HepG2 (cell line): Measurements from ENCODE around the gene EIF6. TPM values are rescaled to one million over a fixed set of nuclear protein-coding genes. Genes with fewer than 3 reads are reported as not detected.

Source experiments
- ATF6 ChIP-seq: sonication (generic); formaldehyde crosslinking; conservative IDR thresholded peaks from 2 replicates; pipeline ENCODE4 v1.4.0; 2020; ENCODE audit warnings: missing genetic modification reagents
- ELF1 ChIP-seq: sonication (generic); formaldehyde crosslinking; IDR thresholded peaks from 2 replicates; pipeline ENCODE4 v1.4.0; 2020; ENCODE audit warnings: missing genetic modification reagents
- FUBP1 ChIP-seq: sonication (generic); formaldehyde crosslinking; IDR thresholded peaks from 2 replicates; pipeline ENCODE4 v1.5.1; 2020; ENCODE audit warnings: missing genetic modification reagents, mild to moderate bottlenecking, borderline replicate concordance
- MAFG ChIP-seq: sonication (generic); formaldehyde crosslinking; IDR thresholded peaks from 2 replicates; pipeline ENCODE4 v1.5.1; 2020; ENCODE audit warnings: mild to moderate bottlenecking, missing genetic modification reagents
- ONECUT2 ChIP-seq: sonication (generic); formaldehyde crosslinking; IDR thresholded peaks from 2 replicates; pipeline ENCODE4 v1.4.0; 2020; ENCODE audit warnings: missing genetic modification reagents
- RAD21 ChIP-seq: fragments of 450-650 bp; formaldehyde crosslinking; IDR thresholded peaks from 2 replicates; pipeline ENCODE4 v1.5.0; 2020; ENCODE audit warnings: mild to moderate bottlenecking
- RBM39 ChIP-seq: fragments of 200-400 bp; formaldehyde crosslinking; IDR thresholded peaks from one replicate; pipeline ENCODE4 v1.6.1; 2018; ENCODE audit warnings: antibody characterized with exemption, mild to moderate bottlenecking, low read depth, low read length; ENCODE audit not compliant: poor library complexity, severe bottlenecking
- SIX4 ChIP-seq: sonication (generic); formaldehyde crosslinking; IDR thresholded peaks from 2 replicates; pipeline ENCODE4 v1.4.0; 2020; ENCODE audit warnings: missing genetic modification reagents
- SKIL ChIP-seq: sonication (generic); formaldehyde crosslinking; IDR thresholded peaks from 2 replicates; pipeline ENCODE4 v1.8.0; 2022; ENCODE audit warnings: missing genetic modification reagents, mild to moderate bottlenecking, moderate library complexity, borderline replicate concordance
- ZBTB1 ChIP-seq: sonication (generic); formaldehyde crosslinking; IDR thresholded peaks from 2 replicates; pipeline ENCODE4 v1.4.0; 2020; ENCODE audit warnings: missing genetic modification reagents, borderline replicate concordance
- ZKSCAN1 ChIP-seq: fragments of 150-350 bp; IDR thresholded peaks from 2 replicates; pipeline ENCODE4 v1.6.1; 2014; ENCODE audit warnings: low read length
- ZNF18 ChIP-seq: sonication (generic); formaldehyde crosslinking; IDR thresholded peaks from 2 replicates; pipeline ENCODE4 v1.8.0; 2022; ENCODE audit warnings: mild to moderate bottlenecking, missing genetic modification reagents; ENCODE audit not compliant: insufficient replicate concordance
- ZNF383 ChIP-seq: sonication (generic); formaldehyde crosslinking; IDR thresholded peaks from 2 replicates; pipeline ENCODE4 v1.4.0; 2020; ENCODE audit warnings: missing genetic modification reagents, mild to moderate bottlenecking, borderline replicate concordance
- ZNF572 ChIP-seq: sonication (generic); formaldehyde crosslinking; IDR thresholded peaks from 2 replicates; pipeline ENCODE4 v1.5.1; 2020; ENCODE audit warnings: mild to moderate bottlenecking, missing genetic modification reagents
- ZNF574 ChIP-seq: sonication (generic); formaldehyde crosslinking; IDR thresholded peaks from 2 replicates; pipeline ENCODE4 v1.4.0; 2020; ENCODE audit warnings: missing genetic modification reagents
- ZNF629 ChIP-seq: sonication (generic); formaldehyde crosslinking; conservative IDR thresholded peaks from 2 replicates; pipeline ENCODE4 v1.5.0; 2020; ENCODE audit warnings: missing genetic modification reagents
- ZNF775 ChIP-seq: sonication (generic); formaldehyde crosslinking; IDR thresholded peaks from 2 replicates; pipeline ENCODE4 v1.4.0; 2020; ENCODE audit warnings: missing genetic modification reagents, mild to moderate bottlenecking, moderate library complexity, borderline replicate concordance
- polyA plus RNA-seq, 8 experiments: library from polyadenylated mRNA; depleted of rRNA in 3 of 8; stranded (reverse) in 7 of 8; unstranded in 1 of 8; fragments of >200 nt; fragmentation: Illumina TruSeq in 4 of 8; extraction: Trizol in 4 of 8; gene quantifications; 2 replicates each; pipeline versions ENCODE4 v1.2.1 to v1.2.3, GENCODE V29; 2011 to 2016; ENCODE audit warnings: low read depth in 4 of 8, missing spikeins in 1 of 8, mixed read lengths in 1 of 8; ENCODE audit not compliant: insufficient read depth in 1 of 8
- total RNA-seq, 5 experiments: library from RNA; depleted of rRNA; stranded (reverse); fragments of >200 nt; fragmentation: Illumina TruSeq; extraction: Trizol; gene quantifications; 2 replicates each; pipeline ENCODE4 v1.2.3, GENCODE V29; 2016; ENCODE audit warnings: low read depth in 1 of 5

Gene EIF6
- total and polyA plus RNA-seq, 2 of the 13 experiments (the other 11 are each of a cell fraction or from before 2014, with no cell fraction given) = 462 to 466 TPM

- no peak for TF ChIP-seq ATF6 (CRISPR knock-in tag)
- TF ChIP-seq ZNF574 (CRISPR knock-in tag) = peak; percentile 74
- no peak for TF ChIP-seq FUBP1
- TF ChIP-seq ZNF629 (CRISPR knock-in tag) = no peak
- TF ChIP-seq ZNF383 (CRISPR knock-in tag) = no peak
- TF ChIP-seq RAD21 (CRISPR knock-in tag) = peak; percentile 90
- no peak for TF ChIP-seq ZNF18 (CRISPR knock-in tag)
- TF ChIP-seq ZNF572 (CRISPR knock-in tag) = peak; percentile 55; the same call in 1 of the 2 replicates
- no peak for TF ChIP-seq ONECUT2
- TF ChIP-seq ZNF775 (CRISPR knock-in tag) = no peak
- TF ChIP-seq RBM39 = no peak
- no peak; the same call in 1 of the 2 replicates for TF ChIP-seq SIX4 (CRISPR knock-in tag)
- 0 out of 2 replicates have a peak, but pooled peaks have one; percentile 28 for TF ChIP-seq ZKSCAN1
- TF ChIP-seq ELF1 = no peak
- TF ChIP-seq ZBTB1 (CRISPR knock-in tag) = no peak
- no peak for TF ChIP-seq SKIL (CRISPR knock-in tag)
- no peak for TF ChIP-seq MAFG (CRISPR knock-in tag)
Observed at GRCh38 chr20:35306931-35307517, 22.5 kb upstream of the EIF6 start (continued).
